HEK293 (cell line): Measurements from ENCODE around the gene ADAMTSL4.

Experiments
- CTCF ChIA-PET: fragments of 350-600 bp; formaldehyde crosslinking; extraction: SDS; loops from one replicate; lab custom pipeline; 2021; ENCODE audit warnings: antibody characterized with exemption; lab: Yijun Ruan, JAX
- POLR2A ChIA-PET: fragments of 300-600 bp; formaldehyde crosslinking; extraction: SDS; loops from one replicate; lab custom pipeline; 2020; ENCODE audit warnings: antibody characterized with exemption, inconsistent platforms; lab: Yijun Ruan, JAX
- H3K27ac ChIP-seq: fragments of 200-500 bp; sonication (Bioruptor generic); 2 replicates; pipeline ENCODE4 v1.5.1; 2014; ENCODE audit warnings: low read depth, low read length, control low read depth, inconsistent platforms; ENCODE audit errors: extremely low read depth
- H3K36me3 ChIP-seq, 2 experiments: fragments of 200-500 bp in 1 of 2; sonication (Bioruptor generic) in 1 of 2; 1 replicate in 1 of 2; 2 replicates in 1 of 2; pipeline ENCODE4 v1.5.1; 2014 to 2017; ENCODE audit warnings: inconsistent platforms in 2 of 2, low read length in 2 of 2; ENCODE audit not compliant: control insufficient read depth in 2 of 2, insufficient read depth in 1 of 2
- H3K4me1 ChIP-seq: fragments of 200-500 bp; sonication (Bioruptor generic); 2 replicates; pipeline ENCODE4 v1.5.1; 2014; ENCODE audit warnings: mild to moderate bottlenecking, low read length, inconsistent platforms; ENCODE audit not compliant: control insufficient read depth, insufficient read depth
- H3K4me3 ChIP-seq: 2 replicates; pipeline ENCODE4 v1.5.1; 2011; ENCODE audit warnings: low read depth, mild to moderate bottlenecking, control low read depth, low read length, moderate library complexity
- H3K9me3 ChIP-seq: fragments of 200-500 bp; sonication (Bioruptor generic); 2 replicates; pipeline ENCODE4 v1.5.1; 2014; ENCODE audit warnings: low read depth, low read length, inconsistent platforms; ENCODE audit not compliant: control insufficient read depth, insufficient read depth
- EGR2 ChIP-seq: fragments of 450-650 bp; formaldehyde crosslinking; IDR thresholded peaks from 2 replicates; pipeline ENCODE4 v1.5.1; 2016; ENCODE audit warnings: low read depth, missing biosample characterization, missing genetic modification characterization
- GLIS1 ChIP-seq: fragments of 450-650 bp; formaldehyde crosslinking; IDR thresholded peaks from 2 replicates; pipeline ENCODE4 v1.5.1; 2016; ENCODE audit warnings: missing biosample characterization, missing genetic modification characterization
- GLIS2 ChIP-seq: fragments of 450-650 bp; formaldehyde crosslinking; IDR thresholded peaks from 2 replicates; pipeline ENCODE4 v1.5.1; 2016; ENCODE audit warnings: missing biosample characterization, missing genetic modification characterization
- KLF8 ChIP-seq: fragments of 450-650 bp; formaldehyde crosslinking; IDR thresholded peaks from 2 replicates; pipeline ENCODE4 v1.5.1; 2016; ENCODE audit warnings: missing biosample characterization, missing genetic modification characterization
- PRDM2 ChIP-seq: fragments of 450-650 bp; formaldehyde crosslinking; IDR thresholded peaks from 2 replicates; pipeline ENCODE4 v1.5.1; 2016; ENCODE audit warnings: missing biosample characterization, missing genetic modification characterization, borderline replicate concordance
- PRDM6 ChIP-seq: fragments of 450-650 bp; formaldehyde crosslinking; IDR thresholded peaks from 2 replicates; pipeline ENCODE4 v1.5.1; 2017; ENCODE audit warnings: missing biosample characterization, missing genetic modification characterization
- SP2 ChIP-seq: fragments of 450-650 bp; formaldehyde crosslinking; IDR thresholded peaks from 2 replicates; pipeline ENCODE4 v1.5.1; 2016; ENCODE audit warnings: missing biosample characterization, missing genetic modification characterization
- TCF7L2 ChIP-seq: IDR thresholded peaks from 2 replicates; pipeline ENCODE4 v1.6.1; 2011; ENCODE audit warnings: low read depth, mild to moderate bottlenecking, inconsistent platforms, low read length, moderate library complexity, borderline replicate concordance
- TRIM28 ChIP-seq: IDR thresholded peaks from 2 replicates; pipeline ENCODE4 v1.6.1; 2011; ENCODE audit warnings: low read length, control low read depth, borderline replicate concordance
- WT1 ChIP-seq: fragments of 450-650 bp; formaldehyde crosslinking; IDR thresholded peaks from 2 replicates; pipeline ENCODE4 v1.5.1; 2016; ENCODE audit warnings: missing biosample characterization, missing genetic modification characterization
- ZFHX2 ChIP-seq: fragments of 450-650 bp; formaldehyde crosslinking; conservative IDR thresholded peaks from 2 replicates; pipeline ENCODE4 v1.5.1; 2016; ENCODE audit warnings: missing biosample characterization, missing genetic modification characterization
- ZFP41 ChIP-seq: fragments of 450-650 bp; formaldehyde crosslinking; IDR thresholded peaks from 2 replicates; pipeline ENCODE4 v1.5.1; 2016; ENCODE audit warnings: missing biosample characterization, missing genetic modification characterization, borderline replicate concordance
- ZNF10 ChIP-seq: fragments of 450-650 bp; formaldehyde crosslinking; IDR thresholded peaks from 2 replicates; pipeline ENCODE4 v1.5.1; 2017; ENCODE audit warnings: missing biosample characterization, missing genetic modification characterization
- ZNF169 ChIP-seq: fragments of 450-650 bp; formaldehyde crosslinking; IDR thresholded peaks from 2 replicates; pipeline ENCODE4 v1.5.1; 2016; ENCODE audit warnings: missing biosample characterization, missing genetic modification characterization
- ZNF174 ChIP-seq: fragments of 450-650 bp; formaldehyde crosslinking; IDR thresholded peaks from 2 replicates; pipeline ENCODE4 v1.5.0; 2017; ENCODE audit warnings: missing biosample characterization, mild to moderate bottlenecking, missing genetic modification characterization
- ZNF175 ChIP-seq: fragments of 450-650 bp; formaldehyde crosslinking; IDR thresholded peaks from 2 replicates; pipeline ENCODE4 v1.5.1; 2016; ENCODE audit warnings: missing biosample characterization, missing genetic modification characterization
- ZNF2 ChIP-seq: fragments of 450-650 bp; formaldehyde crosslinking; IDR thresholded peaks from 2 replicates; pipeline ENCODE4 v1.5.1; 2016; ENCODE audit warnings: missing biosample characterization, missing genetic modification characterization
- ZNF366 ChIP-seq: fragments of 450-650 bp; formaldehyde crosslinking; conservative IDR thresholded peaks from 2 replicates; pipeline ENCODE4 v1.5.1; 2016; ENCODE audit warnings: missing biosample characterization, missing genetic modification characterization
- ZNF391 ChIP-seq: fragments of 450-650 bp; formaldehyde crosslinking; IDR thresholded peaks from 2 replicates; pipeline ENCODE4 v1.5.1; 2016; ENCODE audit warnings: low read depth, missing biosample characterization, missing genetic modification characterization, borderline replicate concordance
- ZNF558 ChIP-seq: fragments of 450-650 bp; formaldehyde crosslinking; IDR thresholded peaks from 2 replicates; pipeline ENCODE4 v1.5.1; 2016; ENCODE audit warnings: missing biosample characterization, missing genetic modification characterization
- ZNF660 ChIP-seq: fragments of 450-650 bp; IDR thresholded peaks from 2 replicates; pipeline ENCODE4 v1.5.1; 2018; ENCODE audit warnings: missing biosample characterization, mild to moderate bottlenecking, missing genetic modification characterization
- ZNF707 ChIP-seq: fragments of 450-650 bp; formaldehyde crosslinking; IDR thresholded peaks from 2 replicates; pipeline ENCODE4 v1.5.1; 2016; ENCODE audit warnings: missing biosample characterization, missing genetic modification characterization
- ZNF747 ChIP-seq: fragments of 450-650 bp; formaldehyde crosslinking; IDR thresholded peaks from 2 replicates; pipeline ENCODE4 v1.5.1; 2016; ENCODE audit warnings: missing biosample characterization, missing genetic modification characterization
- ZNF76 ChIP-seq: fragments of 450-650 bp; formaldehyde crosslinking; IDR thresholded peaks from 2 replicates; pipeline ENCODE4; 2016; ENCODE audit warnings: low read depth, missing biosample characterization, missing genetic modification characterization, borderline replicate concordance

The ADAMTSL4 gene

GRCh38 chr1:150507912-150508864 lies 41.0 kb upstream of the ADAMTSL4 start, which contains the start of gene ECM1 (continued):
- TF ChIP-seq PRDM2 (tag by site-specific recombination) (no peak), ZNF747 (tag by site-specific recombination) (no peak), ZNF366 (tag by site-specific recombination) (peak; percentile 33; the same call in 1 of the 2 replicates), GLIS1 (tag by site-specific recombination) (no peak), SP2 (peak; percentile 17; the same call in 1 of the 2 replicates), ZNF175 (no peak), ZNF707 (no peak), ZNF76 (tag by site-specific recombination) (no peak), PRDM6 (tag by site-specific recombination) (no peak), TRIM28 (no peak), ZNF174 (tag by site-specific recombination) (no peak), ZNF391 (no peak), ZNF169 (tag by site-specific recombination) (no peak), ZNF10 (tag by site-specific recombination) (no peak), ZNF660 (tag by site-specific recombination) (no peak), KLF8 (tag by site-specific recombination) (no peak), GLIS2 (tag by site-specific recombination) (0 out of 2 replicates have a peak, but pooled peaks have one; percentile 23), ZNF2 (tag by site-specific recombination) (no peak), ZFP41 (no peak)
- TF ChIP-seq, all 188 proteins: peak for 12

GRCh38 chr1:150508982-150509381 lies 40.2 kb upstream of the ADAMTSL4 start:
- H3K4me1 ChIP-seq = no peaks in the 10 kb centered on the region
- H3K4me3 ChIP-seq = no peak overlapping the region
- no peaks in the 10 kb centered on the region for H3K9me3 ChIP-seq
- ChIA-PET CTCF (interaction anchor here (1.8 kb wide), 1 partner anchor 24 kb away, joined by 8 read pairs; no protein-coding TSS in a partner anchor), POLR2A (no interaction called here)
- peak; percentile 58 for TF ChIP-seq ZFHX2 (tag by site-specific recombination)
- TF ChIP-seq ZNF558 = no peak
- peak; percentile 53 for TF ChIP-seq EGR2 (tag by site-specific recombination)
- TF ChIP-seq TCF7L2 = no peak
- TF ChIP-seq WT1 (tag by site-specific recombination) = peak; percentile 52; the same call in 1 of the 2 replicates
- no peak overlapping the region for H3K27ac ChIP-seq
- peaks cover 10 to 56% of the 10 kb centered on the region in 2 experiments; a peak in 2 of 3 replicates for H3K36me3 ChIP-seq
